ENCODE results near the gene EIF4E2. TPM values are rescaled to one million over a fixed set of nuclear protein-coding genes. Genes with fewer than 3 reads are reported as not detected.
"Not testable (repeated sequence)": the region's sequence is repeated elsewhere in the genome, so short reads cannot be mapped to it uniquely, and the experiment has no call there.

EIF4E2 gene
- total RNA-seq, 2 donors from 2014 or later, result 45.8 to 48.5 TPM

- intact Hi-C loops (cut with DNase I), result no loop called here
- ATAC-seq (no peak), DNase-seq (no peak)
Measured at GRCh38 chr2:232547991-232548390, 2.5 kb upstream of the EIF4E2 start.

DNA sequence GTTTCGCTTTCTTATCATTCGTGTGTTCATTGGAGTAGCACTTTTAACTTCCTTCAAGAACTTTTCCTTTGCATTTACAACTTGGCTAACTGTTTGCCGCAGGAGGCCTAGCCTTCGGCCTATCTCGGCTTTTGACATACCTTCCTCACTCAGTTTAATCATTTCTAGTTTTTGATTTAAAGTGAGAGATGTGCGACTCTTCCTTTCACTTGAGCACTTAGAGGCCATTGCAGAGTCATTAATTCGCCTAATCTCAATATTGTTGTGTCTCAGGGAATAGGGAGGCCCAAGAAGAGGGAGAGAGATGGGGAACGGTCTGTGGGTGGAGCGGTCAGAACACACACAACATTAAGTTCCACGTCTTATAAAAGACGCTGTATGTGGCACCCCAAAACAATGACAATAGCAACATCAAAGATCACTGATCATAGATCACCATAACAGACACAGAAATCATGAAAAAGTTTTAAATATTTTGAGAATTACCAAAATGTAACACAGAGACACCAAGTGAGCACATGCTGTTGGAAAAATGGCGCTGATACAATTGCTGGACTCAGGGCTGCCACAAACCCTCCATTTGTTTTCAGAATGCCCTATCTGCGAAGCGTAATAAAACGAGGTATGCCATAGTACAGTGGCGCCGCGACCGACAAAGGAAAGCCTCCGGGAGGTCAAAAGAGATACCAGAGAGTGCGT, 685 bp upstream of the EIF4E2 start:
- no peak for ATAC-seq
- intact Hi-C loops (cut with DNase I), result no loop called here
- no peak for DNase-seq

GRCh38 chr2:232551250-232551638, 755 bp downstream of the EIF4E2 start:
- DNase-seq (no peak), ATAC-seq (no peak)
- intact Hi-C loops (cut with DNase I), result no loop called here

DNA sequence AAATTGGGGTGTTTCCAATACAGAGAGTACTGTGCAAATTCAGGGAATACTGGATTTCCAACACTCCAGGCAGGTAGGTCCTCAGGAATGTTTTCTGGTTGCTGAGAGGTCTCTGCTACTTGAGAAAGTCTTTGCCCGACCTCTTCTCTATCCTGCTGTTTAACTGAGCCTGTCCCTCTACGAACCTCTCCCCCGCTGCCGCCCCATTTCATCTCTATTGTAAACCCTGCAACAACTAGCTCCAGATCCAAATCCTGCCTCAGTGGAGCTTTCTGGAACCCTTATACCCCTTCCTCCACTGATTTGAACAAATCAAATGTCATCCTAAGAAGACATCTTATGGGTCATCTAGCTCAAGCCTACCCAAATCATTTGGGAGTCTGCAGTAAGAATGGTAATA, 1.3 kb downstream of the EIF4E2 start:
- ATAC-seq (no peak), DNase-seq (no peak)
- intact Hi-C loops (cut with DNase I), result no loop called here

DNA sequence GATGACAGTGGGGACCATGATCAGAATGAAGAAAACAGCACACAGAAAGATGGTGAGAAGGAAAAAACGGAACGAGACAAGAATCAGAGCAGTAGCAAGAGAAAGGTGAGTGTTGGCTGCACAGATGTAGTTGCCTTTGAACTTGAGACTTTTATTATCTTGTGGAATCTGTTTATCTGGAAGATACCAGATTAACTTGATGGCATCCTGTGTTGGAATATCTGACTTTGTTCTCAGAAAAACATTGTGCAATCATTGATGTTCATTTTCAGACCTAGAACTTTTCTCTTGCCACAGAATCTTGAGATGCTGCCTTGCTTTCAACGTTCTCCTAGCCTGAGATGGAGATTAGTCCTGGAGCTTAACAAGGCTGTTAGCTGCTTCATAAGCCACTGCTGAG, 5.9 kb downstream of the EIF4E2 start:
- intact Hi-C loops (cut with DNase I), result no loop called here
- DNase-seq (no peak), ATAC-seq (no peak)

DNA sequence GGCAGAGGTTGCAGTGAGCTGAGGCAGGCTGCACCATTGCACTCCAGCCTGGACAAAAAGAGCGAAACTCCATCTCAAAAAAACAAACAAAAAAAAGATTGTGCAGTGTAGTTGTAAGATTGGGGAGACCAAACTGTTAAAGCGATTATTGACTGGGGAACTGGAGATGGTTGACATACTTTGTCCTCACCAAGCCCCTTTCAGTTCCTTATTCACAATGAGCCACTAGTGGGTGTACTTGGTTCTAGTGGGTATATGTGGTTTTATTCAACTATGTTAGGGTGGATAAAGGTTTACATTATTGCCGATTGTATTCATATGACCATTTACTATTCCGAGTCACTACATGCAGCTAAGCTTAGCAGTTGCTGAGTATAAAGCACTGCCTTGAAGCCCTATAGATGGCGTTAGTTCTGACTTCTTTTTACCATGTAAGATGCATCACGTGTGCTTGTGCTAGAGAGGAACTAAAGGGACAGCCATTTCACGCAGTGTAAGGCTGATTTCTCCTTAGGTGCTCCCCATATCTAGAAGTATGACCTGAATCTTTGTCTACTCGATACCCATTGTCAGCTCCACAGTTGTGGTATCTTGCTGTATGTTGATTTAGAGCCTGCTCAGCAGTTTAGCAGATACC, 12.1 kb downstream of the EIF4E2 start:
- DNase-seq, result no peak
- intact Hi-C loops (cut with DNase I), result no loop called here
- no peak for ATAC-seq

- ATAC-seq (no peak), DNase-seq (no peak)
- intact Hi-C loops (cut with DNase I), result no loop called here
Measured at GRCh38 chr2:232563580-232563979, 13.1 kb downstream of the EIF4E2 start.

- DNase-seq (no peak), ATAC-seq (no peak)
- intact Hi-C loops (cut with DNase I), result no loop called here
Measured at GRCh38 chr2:232567721-232568120, 17.2 kb downstream of the EIF4E2 start.

GRCh38 chr2:232568161-232568560, 17.7 kb downstream of the EIF4E2 start:
- DNase-seq, result no peak
- ATAC-seq, result peak; percentile 53 to 78
- intact Hi-C loops (cut with DNase I), result no loop called here

GRCh38 chr2:232569541-232569940, 19.1 kb downstream of the EIF4E2 start:
- intact Hi-C loops (cut with DNase I), result no loop called here
- no peak for ATAC-seq

GRCh38 chr2:232570481-232570880, 20.0 kb downstream of the EIF4E2 start:
- DNase-seq; ATAC-seq; intact Hi-C loops (cut with DNase I): not testable (repeated sequence)

More at GRCh38 chr2:232569541-232569940, 19.1 kb downstream of the EIF4E2 start:
- DNase-seq, result no peak

GRCh38 chr2:232571026-232571474, 20.6 kb downstream of the EIF4E2 start:
- ATAC-seq, result no peak
- intact Hi-C loops (cut with DNase I), result no loop called here
- no peak for DNase-seq

- intact Hi-C loops (cut with DNase I), result no loop called here
- no peak for ATAC-seq
- DNase-seq, result no peak
Measured at GRCh38 chr2:232573042-232573441, 22.6 kb downstream of the EIF4E2 start.

DNA sequence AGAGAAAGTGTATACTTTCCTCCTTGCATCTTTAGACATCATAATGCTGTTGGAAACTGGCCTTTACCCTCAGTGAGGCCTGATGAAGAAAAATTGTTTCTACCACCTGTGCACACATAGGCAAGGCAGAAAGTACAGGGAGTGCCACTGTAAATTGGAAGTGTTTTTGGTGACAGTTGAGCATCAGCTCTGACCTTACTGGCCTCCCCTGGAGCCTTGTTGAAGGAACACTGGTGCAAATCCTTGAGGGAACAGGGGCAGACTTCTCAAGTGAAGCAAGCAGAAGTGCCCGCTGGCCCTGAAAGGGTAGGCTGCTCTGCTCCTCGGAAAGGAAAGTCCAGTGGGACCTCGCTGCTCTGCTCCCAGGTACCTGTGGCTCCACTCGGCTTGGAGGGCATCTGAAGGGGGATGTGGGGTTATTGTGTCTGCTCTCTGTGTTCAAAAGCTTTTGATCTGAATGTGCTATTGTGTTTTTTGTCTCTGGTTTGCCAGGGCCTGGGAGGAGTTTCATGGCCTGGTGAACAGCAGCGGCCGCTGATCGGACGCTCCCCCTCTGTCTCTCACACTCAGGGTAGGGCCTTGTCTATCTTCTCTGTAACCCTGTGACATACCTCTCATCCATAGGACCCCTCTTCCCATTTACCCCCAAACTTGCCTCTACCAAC, 23.4 kb downstream of the EIF4E2 start:
- intact Hi-C loops (cut with DNase I), result no loop called here
- DNase-seq (no peak), ATAC-seq (no peak)

GRCh38 chr2:232574674-232575403, 24.4 kb downstream of the EIF4E2 start:
- DNase-seq (no peak), ATAC-seq (no peak)
- intact Hi-C loops (cut with DNase I), result no loop called here

- no peak for ATAC-seq
- no peak for DNase-seq
- intact Hi-C loops (cut with DNase I), result no loop called here
Measured at GRCh38 chr2:232575404-232575746, 24.9 kb downstream of the EIF4E2 start.

DNA sequence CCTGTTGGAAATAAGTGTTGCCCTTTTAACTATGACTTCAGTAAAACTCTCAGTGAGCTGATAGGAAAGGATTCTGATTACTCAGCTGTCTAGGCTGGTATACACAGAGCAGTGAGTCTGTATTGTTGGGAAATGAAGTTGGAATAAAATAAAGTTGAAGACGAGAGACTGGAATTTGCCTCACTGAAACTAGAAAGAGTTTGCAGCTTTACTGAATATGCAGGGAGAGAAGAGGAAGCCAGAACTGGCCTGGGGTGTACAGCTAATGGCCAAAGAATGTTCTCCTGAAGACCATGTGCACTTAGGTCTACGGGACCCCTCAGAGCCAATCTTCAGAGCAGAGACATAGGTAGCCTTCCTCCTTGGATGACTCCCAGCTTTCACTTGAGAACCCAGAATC, 26.5 kb downstream of the EIF4E2 start:
- intact Hi-C loops (cut with DNase I), result no loop called here

DNA sequence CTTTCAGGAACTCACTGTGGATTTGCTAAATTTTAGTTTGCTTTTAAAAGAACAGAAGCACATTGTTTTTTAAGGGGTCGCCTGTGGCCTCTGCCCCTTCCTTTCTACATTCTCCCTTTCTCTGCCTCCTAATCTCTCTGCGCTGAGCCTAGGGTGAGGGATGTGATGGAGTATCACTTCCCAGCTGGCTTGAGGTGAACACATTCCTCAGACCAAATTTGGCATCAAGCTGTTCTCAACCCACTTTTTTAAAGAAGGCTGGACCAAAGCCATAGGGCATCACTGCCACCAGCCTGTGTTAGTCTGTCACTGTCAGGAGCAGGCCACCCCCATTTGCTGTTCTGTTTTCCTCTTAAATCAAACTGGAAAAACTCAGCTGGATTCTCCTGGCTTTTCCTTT, 27.4 kb downstream of the EIF4E2 start:
- DNase-seq, result no peak
- intact Hi-C loops (cut with DNase I), result no loop called here
- peak; percentile 68 to 74 for ATAC-seq

More for the DNA sequence above, 26.5 kb downstream of the EIF4E2 start:
- no peak for DNase-seq
- no peak for ATAC-seq

DNA sequence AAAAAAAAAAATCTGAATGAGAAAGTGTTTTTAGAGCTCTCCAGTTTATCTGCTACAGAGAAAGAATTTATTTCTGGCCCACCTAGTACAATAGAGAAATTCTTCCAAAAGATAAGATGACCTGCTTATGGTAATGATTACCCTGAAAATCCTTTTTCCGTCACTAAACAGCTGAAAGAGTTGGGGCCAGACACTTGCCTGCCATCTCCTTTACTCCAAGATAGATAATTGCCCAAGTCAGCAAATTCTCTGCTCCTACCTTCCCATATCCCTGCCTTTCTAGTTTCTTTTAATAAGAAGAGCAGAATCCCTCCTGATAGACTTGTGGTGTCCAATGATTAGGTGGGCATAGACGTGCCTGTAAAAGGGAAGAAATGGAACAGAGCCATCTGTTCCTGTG, 28.1 kb downstream of the EIF4E2 start:
- intact Hi-C loops (cut with DNase I), result no loop called here
- no peak for ATAC-seq
- DNase-seq, result no peak

GRCh38 chr2:232580648-232580981, 30.1 kb downstream of the EIF4E2 start:
- ATAC-seq (no peak), DNase-seq (no peak)
- intact Hi-C loops (cut with DNase I), result no loop called here

Data from left cardiac atrium (tissue), 4 donors.